ENCODE data around the gene REXO2.

GRCh38 chr11:114466742-114467141 lies 27.5 kb downstream of the REXO2 start:
- TF ChIP-seq EZH2 (IDR thresholded peaks at IDR 0.05) (no peak), CTCF (IDR thresholded peaks at IDR 0.05) (no peak), EZH2phosphoT487 (IDR thresholded peaks at IDR 0.05) (no peak)
